ENCODE results near the gene GCDH. TPM values are rescaled to one million over a fixed set of nuclear protein-coding genes. Genes with fewer than 3 reads are reported as not detected.
A peak's percentile ranks its signal among the peaks of the same experiment; 100 is the strongest.
"Not testable (repeated sequence)": the region's sequence is repeated elsewhere in the genome, so short reads cannot be mapped to it uniquely, and the experiment has no call there.

Gene GCDH
- 10 to 100 TPM; 24.7 to 36.2 (median 30.4) TPM for polyA plus RNA-seq (ENCODE audit: insufficient read length in 4 of 4)

DNA sequence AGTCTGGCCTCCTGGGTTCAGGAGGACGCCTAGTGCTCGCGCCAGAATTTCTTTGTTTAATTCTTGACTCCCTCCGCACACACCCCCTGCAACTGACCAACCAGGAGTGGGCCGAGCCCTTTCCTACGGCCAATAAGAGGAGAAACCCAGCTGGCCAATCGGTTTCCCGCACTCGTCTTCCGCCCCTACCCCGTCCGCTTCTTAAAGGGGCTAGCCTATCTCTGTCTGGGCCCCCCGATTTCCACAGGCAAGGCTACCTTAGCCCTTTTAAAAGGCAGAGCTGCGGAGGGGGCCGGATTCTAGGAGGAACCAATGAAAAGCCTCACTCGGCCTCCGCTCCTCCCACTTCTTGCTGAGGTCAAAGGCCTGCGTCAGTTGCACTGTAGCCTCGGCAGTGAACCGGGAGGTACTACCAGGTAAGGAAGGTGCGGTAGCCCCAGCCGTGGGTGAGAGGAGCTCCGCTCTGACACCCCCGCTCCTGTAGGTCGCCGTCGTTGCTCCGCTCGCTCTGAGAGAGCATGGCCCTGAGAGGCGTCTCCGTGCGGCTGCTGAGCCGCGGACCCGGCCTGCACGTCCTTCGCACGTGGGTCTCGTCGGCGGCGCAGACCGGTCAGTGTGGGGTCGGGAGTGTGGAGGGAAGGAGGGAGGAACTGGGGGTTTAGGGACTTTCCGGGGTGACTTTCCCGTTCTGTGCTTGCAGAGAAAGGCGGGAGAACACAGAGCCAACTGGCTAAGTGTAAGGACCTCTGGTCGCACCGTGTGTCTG lies at the start of gene GCDH:
Gene GCDH, plus strand, starts transcription at position 374 of the 766 bp plus-strand sequence. Its CDS starts 145 bp downstream, at position 519.
- DNase-seq (ENCODE audit: low read depth in 4 of 4, low spot score in 3 of 4), result peak; percentile 88 to 98 (median 96)

DNA sequence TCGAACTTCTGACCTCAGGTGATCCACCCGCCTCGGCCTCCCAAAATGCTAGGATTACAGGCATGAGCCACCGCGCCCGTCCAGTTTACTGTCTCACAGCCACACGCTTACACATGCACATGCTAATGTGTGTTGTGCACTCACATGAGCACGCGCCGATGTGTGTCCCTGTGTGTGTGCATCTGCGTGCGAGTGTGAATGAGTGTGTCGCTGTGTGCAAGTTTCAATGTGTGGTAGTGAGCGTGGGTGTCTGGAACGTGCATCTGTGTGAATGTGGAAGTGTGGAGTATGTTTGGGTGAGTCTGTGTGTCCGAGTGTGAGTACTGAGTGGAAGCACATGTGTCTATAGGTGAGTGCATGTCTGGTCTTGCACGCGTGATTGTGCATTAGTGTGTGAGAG lies 48.4 kb upstream of the GCDH start:
- no peak for DNase-seq (ENCODE audit: low read depth in 4 of 4, low spot score in 3 of 4)

DNA sequence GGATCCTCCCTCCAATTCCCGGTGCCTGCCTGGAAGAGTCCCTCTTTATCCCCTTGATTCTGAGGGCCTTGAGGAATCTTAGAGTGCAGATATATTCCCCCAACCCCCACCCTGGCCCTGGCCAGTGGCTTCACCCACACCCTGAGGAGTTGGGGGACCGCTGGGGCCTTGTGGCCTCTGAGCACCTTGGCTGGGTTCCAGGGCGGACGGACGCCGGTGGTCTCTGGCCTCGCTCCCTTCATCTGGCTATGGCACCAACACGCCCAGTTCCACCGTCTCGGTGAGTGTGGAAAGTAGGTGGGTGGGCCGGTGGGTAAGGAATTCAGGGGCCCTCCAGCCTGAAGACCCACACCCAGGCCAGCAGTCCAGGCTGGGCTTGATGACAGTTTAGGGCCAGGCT lies 47.6 kb upstream of the GCDH start:
- DNase-seq (ENCODE audit: low read depth in 4 of 4, low spot score in 3 of 4), result no peak

DNA sequence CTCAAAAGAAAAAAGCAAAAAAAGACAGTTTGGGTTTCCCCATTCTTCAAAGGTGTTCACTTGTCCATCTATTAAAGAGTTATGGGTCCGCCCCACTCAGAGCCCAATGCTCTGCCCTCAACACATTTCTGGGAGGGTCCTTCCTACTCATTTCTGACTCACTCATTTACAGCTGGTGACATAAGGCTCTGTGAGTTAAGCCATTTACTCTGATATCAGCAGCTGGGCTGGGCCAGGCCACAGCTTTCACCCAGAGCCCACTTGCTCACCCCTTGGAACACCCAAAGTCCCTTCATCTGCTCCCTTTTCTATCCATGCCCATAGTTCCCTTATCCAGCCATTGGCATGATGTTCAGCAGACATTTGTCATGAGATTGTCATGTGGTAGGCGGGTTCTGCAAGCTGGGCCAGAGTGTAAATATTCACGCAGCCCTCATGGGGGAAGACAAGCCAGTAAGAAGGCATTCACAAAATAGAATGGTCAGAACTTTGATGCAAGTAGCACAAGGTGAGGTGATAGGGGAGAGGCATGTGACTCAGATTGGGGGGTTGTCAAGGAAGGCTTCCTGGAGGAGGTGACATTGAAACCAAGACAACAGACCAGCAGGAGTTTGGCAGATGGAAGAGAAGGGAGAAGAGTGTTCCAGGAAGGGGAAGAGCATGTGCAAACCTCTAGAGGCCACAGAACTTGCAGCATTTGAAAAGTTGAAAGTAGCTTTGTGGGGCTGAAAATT lies 46.8 kb upstream of the GCDH start:
- no peak for DNase-seq (ENCODE audit: low read depth in 4 of 4, low spot score in 3 of 4)

DNA sequence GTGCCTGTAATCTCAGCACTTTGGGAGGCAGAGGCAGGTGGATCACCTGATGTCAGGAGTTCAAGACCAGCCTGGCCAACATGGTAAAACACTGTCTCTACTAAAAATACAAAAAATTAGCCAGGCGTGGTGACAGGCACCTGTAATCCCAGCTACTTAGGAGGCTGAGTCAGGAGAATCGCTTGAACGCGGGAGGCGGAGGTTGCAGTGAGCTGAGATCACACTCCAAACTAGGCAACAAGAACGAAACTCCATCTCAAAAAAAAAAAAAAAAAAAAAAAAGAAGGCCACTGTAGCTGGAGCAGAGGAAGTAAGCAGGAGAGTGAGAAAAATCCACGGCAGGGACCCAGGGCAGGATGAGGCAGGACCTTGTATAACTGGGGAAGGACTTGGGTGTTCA lies 44.3 kb upstream of the GCDH start:
- not testable (repeated sequence) for DNase-seq (ENCODE audit: low read depth in 4 of 4, low spot score in 3 of 4)

DNA sequence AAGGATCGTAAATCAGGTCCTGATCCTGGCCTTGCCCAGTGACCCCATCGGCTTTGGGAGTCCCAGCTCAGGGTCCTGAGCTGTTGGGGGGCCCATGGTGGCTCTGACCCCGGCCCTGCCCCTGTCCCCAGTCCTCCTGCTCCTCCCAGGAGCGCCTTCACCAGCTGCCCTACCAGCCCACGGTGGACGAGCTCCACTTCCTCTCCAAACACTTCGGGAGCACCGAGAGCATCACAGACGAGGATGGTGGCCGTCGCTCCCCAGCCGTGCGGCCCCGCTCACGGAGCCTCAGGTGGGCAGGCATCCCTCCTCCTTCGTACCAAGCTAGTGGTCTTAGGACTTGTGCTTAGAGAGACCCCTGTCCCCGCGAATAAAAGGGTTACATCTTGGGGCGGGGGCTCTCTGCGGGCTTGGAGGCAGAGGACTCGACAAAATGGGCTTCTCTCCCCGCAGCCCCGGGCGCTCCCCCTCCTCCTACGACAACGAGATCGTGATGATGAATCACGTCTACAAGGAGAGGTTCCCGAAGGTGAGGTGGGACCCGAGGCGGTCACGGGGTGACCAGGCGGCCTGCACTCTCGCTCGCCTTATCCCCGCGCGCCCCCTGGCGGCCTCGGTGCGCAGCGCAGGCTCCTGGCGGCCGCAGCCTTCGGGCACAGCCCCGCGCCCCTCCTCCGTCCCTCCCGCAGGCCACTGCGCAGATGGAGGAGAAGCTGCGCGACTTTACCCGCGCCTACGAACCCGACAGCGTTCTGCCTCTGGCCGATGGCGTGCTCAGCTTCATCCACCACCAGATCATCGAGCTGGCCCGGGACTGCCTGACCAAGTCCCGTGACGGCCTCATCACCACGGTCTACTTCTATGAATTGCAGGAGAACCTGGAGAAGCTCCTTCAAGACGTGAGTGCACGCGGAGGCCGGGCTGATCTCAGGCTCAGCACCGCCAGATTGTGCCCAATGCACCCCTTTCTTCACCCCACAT lies 43.5 kb upstream of the GCDH start:
- DNase-seq (ENCODE audit: low read depth in 4 of 4, low spot score in 3 of 4), result peak in 3 of 4 donors; percentile 53 to 80 (median 62)

DNA sequence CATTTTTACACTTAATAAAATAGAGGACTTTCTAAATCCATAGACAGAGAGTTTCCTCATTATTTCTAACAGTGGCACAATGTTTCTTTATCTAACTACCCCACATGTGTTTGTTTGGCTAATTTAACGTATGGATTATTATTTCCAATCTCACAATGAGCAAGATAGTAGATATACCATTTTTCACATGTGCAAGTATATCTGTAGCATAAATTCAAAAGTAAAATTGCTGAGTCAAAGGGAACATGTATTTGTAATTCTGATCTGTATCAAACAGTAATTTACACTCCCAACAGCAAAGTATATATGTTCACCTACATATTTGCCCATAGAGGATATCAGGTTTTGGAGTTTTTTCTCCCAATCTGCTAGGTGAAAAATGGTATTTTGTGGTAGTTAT lies 34.3 kb upstream of the GCDH start:
- DNase-seq (ENCODE audit: low read depth in 4 of 4, low spot score in 3 of 4), result no peak

DNA sequence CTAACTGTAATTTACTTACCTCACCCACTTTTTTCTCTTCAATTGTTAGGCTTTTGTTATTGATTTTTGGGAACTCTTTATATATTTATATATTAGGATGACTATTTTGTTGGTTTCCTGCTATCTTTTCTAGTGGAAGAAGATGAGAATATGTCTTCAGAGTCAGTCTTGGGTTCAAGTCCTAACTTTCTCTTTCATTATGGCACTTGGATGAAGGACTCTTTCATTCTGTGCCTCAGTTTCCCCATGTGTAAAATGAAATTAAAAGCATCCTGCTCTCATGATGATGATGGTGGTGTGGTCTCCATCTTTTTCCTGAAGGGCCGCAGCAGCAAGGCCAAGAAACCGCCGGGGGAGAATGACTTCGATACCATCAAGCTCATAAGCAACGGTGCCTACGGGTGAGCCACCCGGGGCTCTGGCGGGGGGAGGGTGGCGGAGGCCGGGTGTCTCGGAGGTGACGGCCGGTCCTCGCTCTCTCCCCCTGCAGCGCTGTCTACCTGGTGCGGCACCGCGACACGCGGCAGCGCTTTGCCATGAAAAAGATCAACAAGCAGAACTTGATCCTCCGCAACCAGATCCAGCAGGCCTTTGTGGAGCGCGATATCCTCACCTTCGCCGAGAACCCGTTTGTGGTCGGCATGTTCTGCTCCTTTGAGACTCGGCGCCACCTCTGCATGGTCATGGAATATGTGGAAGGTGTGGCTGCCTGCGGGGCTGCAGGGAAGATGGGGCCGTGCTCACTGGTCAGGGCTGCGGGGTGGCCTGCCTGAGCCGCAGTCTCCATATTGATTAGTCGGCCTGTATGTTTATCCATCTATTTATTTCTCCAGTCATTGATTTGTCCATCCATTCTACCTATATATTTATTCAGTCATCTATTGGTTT lies 32.7 kb upstream of the GCDH start:
- no peak for DNase-seq (ENCODE audit: low read depth in 4 of 4, low spot score in 3 of 4)

DNA sequence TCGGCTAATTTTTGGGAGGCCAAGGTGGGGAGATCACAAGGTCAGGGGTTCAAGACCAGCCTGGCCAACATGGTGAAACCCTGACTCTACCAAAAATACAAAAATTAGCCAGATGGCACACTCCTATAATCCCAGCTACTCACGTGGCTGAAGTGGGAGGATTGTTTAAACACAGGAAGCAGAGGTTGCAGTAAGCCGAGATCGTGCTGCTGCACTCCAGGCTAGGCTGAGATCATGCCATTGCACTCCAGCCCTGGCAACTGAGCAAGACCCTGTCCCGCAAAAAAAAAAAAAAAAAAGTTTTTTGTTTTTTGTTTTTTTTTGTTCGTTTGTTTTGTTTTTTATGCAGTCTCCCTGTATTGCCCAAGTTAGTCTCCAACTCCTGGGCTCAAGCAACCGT lies 31.4 kb upstream of the GCDH start:
- no peak for DNase-seq (ENCODE audit: low read depth in 4 of 4, low spot score in 3 of 4)

DNA sequence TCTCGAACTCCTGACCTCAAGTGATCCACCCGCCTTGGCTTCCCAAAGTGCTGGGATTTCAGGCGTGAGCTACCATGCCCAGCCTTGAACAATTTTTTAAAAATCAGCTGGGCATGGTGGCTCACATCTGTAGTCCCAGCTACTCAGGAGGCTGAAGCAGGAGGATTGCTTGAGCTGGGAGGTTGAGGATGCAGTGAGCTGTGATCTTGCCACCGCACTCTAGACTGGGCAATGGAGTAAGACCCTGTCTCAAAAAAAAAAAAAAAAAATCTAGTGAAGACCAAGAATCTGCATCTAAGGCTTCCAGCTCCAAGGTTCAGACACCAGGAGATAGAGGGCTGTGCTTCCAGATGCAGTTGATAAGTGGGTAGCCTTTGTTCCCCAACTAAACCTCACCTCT lies 26.8 kb upstream of the GCDH start:
- no peak for DNase-seq (ENCODE audit: low read depth in 4 of 4, low spot score in 3 of 4)

DNA sequence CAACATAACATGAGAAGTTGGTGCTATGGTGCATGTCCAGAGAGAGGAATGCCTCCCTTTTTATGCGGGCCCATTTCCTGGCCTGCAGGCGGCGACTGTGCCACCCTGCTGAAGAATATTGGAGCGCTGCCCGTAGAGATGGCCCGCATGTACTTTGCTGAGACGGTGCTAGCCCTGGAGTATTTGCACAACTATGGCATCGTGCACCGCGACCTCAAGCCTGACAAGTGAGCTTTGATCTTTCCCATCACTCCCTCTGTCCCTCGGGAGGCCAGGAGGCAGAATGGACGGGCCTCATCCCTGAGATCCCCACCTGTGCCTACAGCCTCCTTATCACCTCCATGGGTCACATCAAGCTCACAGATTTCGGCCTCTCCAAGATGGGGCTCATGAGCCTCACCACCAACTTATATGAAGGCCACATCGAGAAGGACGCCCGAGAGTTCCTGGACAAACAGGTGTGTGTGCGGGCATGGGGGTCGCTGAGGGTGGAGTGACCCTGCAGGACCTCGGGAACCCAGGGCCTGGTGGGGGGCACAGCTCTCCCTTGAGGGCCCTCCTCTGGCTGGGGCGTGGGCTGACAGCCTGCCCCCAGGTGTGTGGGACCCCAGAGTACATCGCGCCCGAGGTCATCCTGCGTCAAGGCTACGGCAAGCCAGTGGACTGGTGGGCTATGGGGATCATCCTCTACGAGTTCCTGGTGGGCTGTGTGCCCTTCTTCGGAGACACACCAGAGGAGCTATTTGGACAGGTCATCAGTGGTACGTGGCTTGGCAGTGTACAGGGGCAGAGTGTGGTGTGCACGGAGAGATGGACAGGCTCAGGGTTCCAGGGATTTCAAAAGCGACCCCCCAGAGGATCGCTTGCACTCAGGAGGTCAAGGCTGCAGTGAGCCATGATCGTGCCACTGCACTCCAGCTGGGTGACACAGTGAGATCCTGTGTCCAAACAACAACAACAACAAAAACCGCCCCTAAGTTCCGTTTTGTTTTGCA lies 25.9 kb upstream of the GCDH start:
- no peak for DNase-seq (ENCODE audit: low read depth in 4 of 4, low spot score in 3 of 4)

DNA sequence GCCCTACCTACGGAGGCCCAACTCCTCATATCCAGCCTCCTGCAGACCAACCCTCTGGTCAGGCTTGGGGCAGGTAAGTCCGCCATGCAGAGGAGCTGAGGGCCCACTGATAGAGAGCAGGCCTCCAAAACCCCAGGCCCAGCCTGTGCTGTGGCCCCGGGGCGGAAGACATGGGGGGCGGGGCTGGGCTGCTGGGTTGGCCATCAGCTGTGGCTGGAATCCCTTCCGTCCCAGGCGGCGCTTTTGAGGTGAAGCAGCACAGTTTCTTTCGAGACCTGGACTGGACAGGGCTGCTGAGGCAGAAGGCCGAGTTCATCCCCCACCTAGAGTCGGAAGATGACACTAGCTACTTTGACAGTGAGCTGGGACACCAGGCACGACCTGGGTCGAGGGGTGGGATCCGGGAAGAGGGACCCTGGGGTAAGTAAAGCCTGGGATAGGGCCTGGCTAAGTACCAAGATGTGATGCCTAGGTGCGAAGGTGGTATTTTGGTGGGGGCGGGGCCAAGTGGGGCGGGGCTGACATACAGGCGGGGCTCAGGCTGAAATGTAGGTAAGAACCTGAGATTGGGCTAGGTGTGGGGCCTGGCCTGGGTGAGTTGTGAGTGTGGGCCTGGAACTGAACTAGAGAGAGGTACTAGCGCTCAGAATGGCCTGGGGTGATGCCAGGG lies 25.1 kb upstream of the GCDH start:
- DNase-seq (ENCODE audit: low read depth in 4 of 4, low spot score in 3 of 4), result no peak

DNA sequence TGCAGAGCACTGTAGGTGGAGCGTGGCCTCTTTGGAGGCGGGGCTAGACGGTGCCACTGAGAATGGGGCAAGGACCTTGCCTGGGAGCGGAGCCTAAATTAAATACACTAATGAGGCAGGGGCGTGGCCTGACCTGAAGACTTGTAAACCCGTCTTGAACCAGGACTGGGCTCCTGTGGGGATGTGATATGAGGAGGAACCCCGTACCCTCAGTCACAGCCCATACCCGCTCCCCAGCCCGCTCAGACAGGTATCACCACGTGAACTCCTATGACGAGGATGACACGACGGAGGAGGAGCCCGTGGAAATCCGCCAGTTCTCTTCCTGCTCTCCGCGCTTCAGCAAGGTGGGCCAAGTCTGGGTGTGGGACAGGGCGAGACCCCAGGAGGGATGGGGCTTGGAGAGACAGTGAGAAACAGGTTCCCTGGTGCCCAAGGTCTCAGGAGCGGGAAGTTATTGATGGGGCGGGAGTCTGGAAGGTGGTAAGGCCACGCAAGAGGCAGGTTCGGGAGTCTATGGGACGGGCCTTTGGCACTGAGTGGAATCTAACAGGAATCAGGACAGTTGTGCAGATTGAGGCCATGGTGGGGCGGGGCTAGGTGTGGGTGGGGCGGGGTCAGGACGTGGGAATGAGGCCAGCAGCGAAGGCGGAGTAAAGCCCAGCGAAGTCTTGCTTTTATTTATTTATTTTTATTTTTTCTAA lies 24.4 kb upstream of the GCDH start:
- no peak for DNase-seq (ENCODE audit: low read depth in 4 of 4, low spot score in 3 of 4)

DNA sequence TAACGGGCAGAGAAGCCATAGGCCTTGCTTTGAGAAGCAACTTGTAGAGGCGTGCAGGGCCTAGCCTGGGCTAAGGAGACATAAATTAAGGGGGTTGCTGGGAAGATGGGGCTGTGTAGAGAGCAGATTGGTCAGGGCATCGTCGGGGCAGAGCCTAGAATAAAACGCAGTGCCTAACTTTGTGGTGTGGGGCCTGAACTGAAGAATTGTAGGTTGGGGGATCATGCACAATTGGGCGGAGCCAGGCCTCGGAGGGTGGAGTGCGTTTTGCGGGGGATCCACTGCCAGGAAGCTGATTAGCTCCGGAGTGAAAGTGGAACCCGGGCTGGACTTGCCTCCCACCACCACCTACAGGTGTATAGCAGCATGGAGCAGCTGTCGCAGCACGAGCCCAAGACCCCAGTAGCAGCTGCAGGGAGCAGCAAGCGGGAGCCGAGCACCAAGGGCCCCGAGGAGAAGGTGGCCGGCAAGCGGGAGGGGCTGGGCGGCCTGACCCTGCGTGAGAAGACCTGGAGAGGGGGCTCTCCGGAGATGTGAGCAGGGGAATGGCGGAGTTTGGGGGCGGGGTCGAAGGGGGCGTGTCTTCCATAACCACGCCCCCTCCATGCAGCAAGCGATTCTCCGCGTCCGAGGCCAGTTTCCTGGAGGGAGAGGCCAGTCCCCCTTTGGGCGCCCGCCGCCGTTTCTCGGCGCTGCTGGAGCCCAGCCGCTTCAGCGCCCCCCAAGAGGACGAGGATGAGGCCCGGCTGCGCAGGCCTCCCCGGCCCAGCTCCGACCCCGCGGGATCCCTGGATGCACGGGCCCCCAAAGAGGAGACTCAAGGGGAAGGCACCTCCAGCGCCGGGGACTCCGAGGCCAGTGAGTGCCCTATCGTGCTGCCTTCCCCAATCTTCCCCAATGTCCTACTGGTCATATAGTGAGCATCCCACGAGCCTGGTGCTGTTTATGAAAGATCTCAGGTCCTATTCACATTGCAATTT lies 23.6 kb upstream of the GCDH start:
- peak in 3 of 4 donors; percentile 70 to 78 (median 77) for DNase-seq (ENCODE audit: low read depth in 4 of 4, low spot score in 3 of 4)

DNA sequence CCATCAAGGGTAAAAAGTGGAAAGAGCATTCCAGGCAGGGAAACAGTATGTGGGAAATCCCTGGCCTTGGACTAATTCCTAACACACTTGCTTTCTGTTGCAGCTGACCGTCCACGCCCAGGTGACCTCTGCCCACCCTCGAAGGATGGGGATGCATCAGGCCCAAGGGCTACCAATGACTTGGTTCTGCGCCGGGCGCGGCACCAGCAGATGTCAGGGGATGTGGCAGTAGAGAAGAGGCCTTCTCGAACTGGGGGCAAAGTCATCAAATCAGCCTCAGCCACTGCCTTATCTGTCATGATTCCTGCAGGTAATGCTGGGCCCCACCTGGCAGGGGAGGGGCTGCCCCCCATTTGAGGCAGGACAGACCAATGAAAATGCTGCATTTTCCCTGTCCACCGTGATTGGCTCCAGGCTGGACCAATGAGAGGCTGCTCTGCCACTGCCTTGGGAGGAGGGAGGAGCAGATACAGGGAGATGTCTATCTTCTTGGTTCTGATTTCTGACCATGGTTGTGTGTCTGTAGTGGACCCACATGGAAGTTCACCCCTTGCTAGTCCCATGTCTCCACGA lies 22.3 kb upstream of the GCDH start:
- no peak for DNase-seq (ENCODE audit: low read depth in 4 of 4, low spot score in 3 of 4)

DNA sequence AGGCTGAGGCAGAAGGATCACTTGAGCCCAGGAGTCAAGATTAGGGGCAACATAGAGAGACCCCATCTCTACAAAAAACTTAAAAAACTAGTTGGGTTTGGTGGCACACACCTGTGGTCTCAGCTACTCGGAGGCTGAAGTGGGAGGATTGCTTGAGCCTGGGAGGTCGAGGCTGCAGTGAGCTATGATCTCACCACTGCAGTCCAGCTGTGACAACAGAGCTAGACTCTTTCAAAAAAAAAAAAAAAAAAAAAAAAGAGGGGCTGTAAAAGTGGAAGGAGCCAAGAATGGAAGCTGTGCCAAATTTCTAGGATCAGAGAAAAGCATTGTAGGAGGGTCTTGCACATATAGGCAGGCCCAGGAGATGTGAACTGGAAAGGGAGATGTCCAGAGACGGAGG lies 19.3 kb upstream of the GCDH start:
- no peak for DNase-seq (ENCODE audit: low read depth in 4 of 4, low spot score in 3 of 4)
